Esophagus (tissue), 2 donors: ENCODE data around the gene ELF1. TPM values are rescaled to one million over a fixed set of nuclear protein-coding genes. Genes with fewer than 3 reads are reported as not detected.
"Not testable (repeated sequence)": the region's sequence is repeated elsewhere in the genome, so short reads cannot be mapped to it uniquely, and the experiment has no call there.

Experiments
- H3K27ac ChIP-seq, 2 donors: one replicate each; pipeline ENCODE4 v1.5.1; 2013; ENCODE audit warnings: low read depth in 2 of 2, mild to moderate bottlenecking in 2 of 2, inconsistent platforms in 1 of 2, low read length in 1 of 2, moderate library complexity in 1 of 2
- H3K27me3 ChIP-seq, 2 donors: one replicate each; pipeline ENCODE4 v1.6.1; 2013; ENCODE audit warnings: low read length in 2 of 2, control low read depth in 1 of 2, mild to moderate bottlenecking in 1 of 2; ENCODE audit not compliant: insufficient read depth in 2 of 2, control insufficient read depth in 1 of 2
- H3K36me3 ChIP-seq, 2 donors: one replicate each; pipeline ENCODE4 v1.6.1; 2013; ENCODE audit warnings: low read length in 1 of 2; ENCODE audit not compliant: control insufficient read depth in 2 of 2, insufficient read depth in 2 of 2
- H3K4me1 ChIP-seq, 2 donors: one replicate each; pipeline ENCODE4 v1.6.1; 2013; ENCODE audit warnings: low read length in 1 of 2; ENCODE audit not compliant: control insufficient read depth in 2 of 2, insufficient read depth in 2 of 2
- H3K4me3 ChIP-seq, 2 donors: one replicate each; pipeline ENCODE4 v1.5.1; 2013; ENCODE audit warnings: low read length in 2 of 2, mild to moderate bottlenecking in 2 of 2, low read depth in 1 of 2, moderate library complexity in 1 of 2
- H3K9me3 ChIP-seq, 2 donors: one replicate each; pipeline ENCODE4 v1.6.1; 2013; ENCODE audit warnings: mild to moderate bottlenecking in 2 of 2, low read depth in 1 of 2, low read length in 1 of 2, moderate library complexity in 1 of 2; ENCODE audit not compliant: control insufficient read depth in 2 of 2, insufficient read depth in 1 of 2
- WGBS, 2 donors: extraction: QIAGEN DNeasy Blood & Tissue Kit; methylation state at CpG; one replicate each; pipeline ENCODE4 v1.1.7; 2013; 5-methylcytosine and 5-hydroxymethylcytosine counted together
- polyA plus RNA-seq, 2 donors: library from polyadenylated mRNA; stranded (reverse); fragments of 200-250 nt; gene quantifications; one replicate each; pipeline ENCODE4 v1.2.3, GENCODE V29; 2013
- donor health status: healthy with polysubstance abuse.
- donor health status: Bipolar disorder and iron deficiency.

Gene ELF1
- polyA plus RNA-seq, 2 donors: 12.1 to 34.0 TPM

DNA sequence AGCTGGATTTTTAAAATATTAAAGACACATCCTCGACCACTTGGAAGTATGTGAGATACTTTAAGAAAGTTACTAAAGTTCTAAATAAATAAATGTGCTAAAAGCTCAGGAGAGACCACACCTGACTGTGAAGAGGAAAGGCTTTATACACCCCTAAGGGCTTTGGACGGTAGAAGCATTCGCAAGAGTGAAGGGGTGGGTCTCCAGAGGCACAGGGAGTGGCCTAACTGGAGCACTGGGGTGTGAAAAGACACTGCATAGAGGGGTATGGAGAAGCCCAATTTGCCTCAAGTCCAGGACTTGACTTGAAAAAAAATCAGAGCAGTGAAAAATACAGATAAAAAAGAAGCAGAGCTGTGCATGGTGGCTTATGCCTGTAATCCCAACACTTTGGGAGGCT is 125.5 kb downstream of the ELF1 start:
- WGBS, 2 donors: 69 to 72% methylated on average over 3 of the region's 3 CpGs
- not testable (repeated sequence) for H3K36me3 ChIP-seq, H3K27ac ChIP-seq, H3K4me3 ChIP-seq, H3K9me3 ChIP-seq, H3K27me3 ChIP-seq, H3K4me1 ChIP-seq

DNA sequence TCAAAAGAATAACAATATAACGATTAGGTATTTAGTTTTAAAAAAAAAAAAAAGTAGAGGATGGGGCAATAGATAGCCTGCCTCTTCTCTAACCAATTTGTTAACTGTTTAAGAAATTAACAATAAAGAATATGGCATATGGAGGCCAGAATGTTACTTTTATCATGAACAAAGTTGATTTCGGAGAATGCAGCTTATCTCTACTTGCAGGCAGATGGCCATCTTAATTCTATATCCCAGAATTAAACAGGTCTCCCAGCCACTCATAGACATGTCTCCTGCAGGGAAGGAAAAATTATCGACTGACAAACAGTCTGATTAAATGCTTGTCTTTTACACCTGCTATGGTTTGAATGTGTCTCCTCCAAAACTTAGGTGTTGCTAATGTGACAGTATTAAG is 133.1 kb downstream of the ELF1 start:
- H3K27me3 ChIP-seq: no peaks in the 10 kb centered on the region
- 92 to 94% methylated on average over 3 of the region's 3 CpGs for WGBS, 2 donors
- peaks cover 0 to 3% of the 10 kb centered on the region in 2 donors for H3K36me3 ChIP-seq
- H3K4me3 ChIP-seq: no peak overlapping the region
- peaks cover 0 to 2% of the 10 kb centered on the region in 2 donors for H3K9me3 ChIP-seq
- H3K4me1 ChIP-seq: no peaks in the 10 kb centered on the region
- H3K27ac ChIP-seq: no peak overlapping the region

DNA sequence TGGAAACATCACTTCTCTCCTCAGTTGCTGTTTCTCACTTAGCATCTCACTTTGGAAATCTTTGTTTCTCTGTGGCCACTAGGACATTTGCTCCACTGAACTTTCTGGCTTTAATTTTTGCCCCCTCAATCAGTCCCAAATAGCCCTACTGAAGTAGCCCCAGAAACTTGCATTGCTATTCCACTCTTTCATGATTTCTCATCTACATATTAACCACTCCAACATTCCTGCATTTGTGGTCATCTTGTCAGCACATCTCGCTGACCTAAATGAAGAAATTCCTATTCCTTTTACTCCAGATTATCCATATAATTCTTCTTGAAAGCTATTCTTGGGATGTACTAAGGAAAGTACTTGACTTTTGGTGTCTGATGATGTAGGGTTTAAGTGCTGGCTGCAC is 134.9 kb downstream of the ELF1 start:
- H3K9me3 ChIP-seq, H3K4me1 ChIP-seq, H3K36me3 ChIP-seq, H3K4me3 ChIP-seq, H3K27me3 ChIP-seq, H3K27ac ChIP-seq: not testable (repeated sequence)
- WGBS, 2 donors: no CpG with 5 or more reads among the region's 1 CpG

Other genes with a start within 250 kb of the ELF1 start
- 10 to 100 TPM; 18.6 to 33.4 TPM for gene MRPS31, start 248.1 kb downstream of the ELF1 start, polyA plus RNA-seq
- gene SLC25A15, start 229.7 kb downstream of the ELF1 start, polyA plus RNA-seq: 1 to 10 TPM in 1 of 2 donors, under 1 TPM in 1; 0.55 to 3.7 TPM
- 1 to 10 TPM; 7.8 to 9.5 TPM for gene WBP4, start 42.2 kb upstream of the ELF1 start, polyA plus RNA-seq
- gene KBTBD6, start 113.5 kb upstream of the ELF1 start, polyA plus RNA-seq: 1 to 10 TPM; 1.2 to 1.5 TPM
- 1 to 10 TPM; 1.4 to 1.8 TPM for gene KBTBD7, start 175.3 kb upstream of the ELF1 start, polyA plus RNA-seq
- 10 to 100 TPM in 1 of 2 donors, 1 to 10 TPM in 1; 7.7 to 13.7 TPM for gene MTRF1, start 244.3 kb upstream of the ELF1 start, polyA plus RNA-seq